NCI-H2227 (cell line): ENCODE results near the gene TMEM144.
"Not testable (repeated sequence)": the region's sequence is repeated elsewhere in the genome, so short reads cannot be mapped to it uniquely, and the experiment has no call there.

Experiments used
- DNase-seq: peaks from one replicate; lab custom pipeline; 2025; ENCODE audit not compliant: unreplicated experiment; lab: John Stamatoyannopoulos, UW

The TMEM144 gene

GRCh38 chr4:158234671-158235070 is 24.4 kb downstream of the TMEM144 start:
- DNase-seq, result no peak

- DNase-seq, result no peak
Observed at GRCh38 chr4:158236304-158237030, 26.2 kb downstream of the TMEM144 start.

GRCh38 chr4:158238575-158238974 is 28.3 kb downstream of the TMEM144 start:
- DNase-seq, result no peak

- DNase-seq, result no peak
Observed at GRCh38 chr4:158239196-158239595, 28.9 kb downstream of the TMEM144 start.

- no peak for DNase-seq
Observed at GRCh38 chr4:158243071-158243470, 32.8 kb downstream of the TMEM144 start.

GRCh38 chr4:158250321-158250720 is 40.0 kb downstream of the TMEM144 start:
- no peak for DNase-seq

GRCh38 chr4:158253350-158253980 is 43.2 kb downstream of the TMEM144 start:
- peak; percentile 72 for DNase-seq

- DNase-seq, result no peak
Observed at GRCh38 chr4:158254292-158254691, 44.0 kb downstream of the TMEM144 start.

GRCh38 chr4:158255727-158256324 is 45.5 kb downstream of the TMEM144 start:
- DNase-seq, result peak; percentile 21

- peak; percentile 4 for DNase-seq
Observed at GRCh38 chr4:158259955-158260575, 49.8 kb downstream of the TMEM144 start.

GRCh38 chr4:158261480-158261879 is 51.2 kb downstream of the TMEM144 start:
- DNase-seq, result no peak

- no peak for DNase-seq
Observed at GRCh38 chr4:158268553-158268952, 58.3 kb downstream of the TMEM144 start.

GRCh38 chr4:158274636-158275035 is 64.3 kb downstream of the TMEM144 start:
- DNase-seq, result no peak

GRCh38 chr4:158277558-158277957 is 67.3 kb downstream of the TMEM144 start:
- no peak for DNase-seq

- DNase-seq, result not testable (repeated sequence)
Observed at GRCh38 chr4:158279052-158279451, 68.8 kb downstream of the TMEM144 start.

- DNase-seq, result no peak
Observed at GRCh38 chr4:158280856-158281255, 70.6 kb downstream of the TMEM144 start.

- DNase-seq, result no peak
Observed at GRCh38 chr4:158282252-158282651, 72.0 kb downstream of the TMEM144 start.

- DNase-seq, result no peak
Observed at GRCh38 chr4:158285429-158286216, 75.3 kb downstream of the TMEM144 start.

- DNase-seq, result no peak
Observed at GRCh38 chr4:158290912-158291311, 80.6 kb downstream of the TMEM144 start.

GRCh38 chr4:158291334-158292055 is 81.2 kb downstream of the TMEM144 start:
- DNase-seq, result no peak
